OCI-LY1 (cell line): ENCODE data around the gene ERMARD.

ENCODE experiments used
- EZH2 ChIP-seq: fragments of 200-600 bp; sonication (generic), shearing (Covaris generic); IDR thresholded peaks from 2 replicates; pipeline ENCODE4 v1.8.0; 2017; ENCODE audit warnings: borderline replicate concordance, mixed run types, mild to moderate bottlenecking, antibody characterized with exemption, low read length, moderate library complexity, mixed read lengths
- TF ChIP-seq, protein P1 (sequence below): fragments of 200-600 bp; sonication (generic), shearing (Covaris generic); IDR thresholded peaks from 2 replicates; pipeline ENCODE4 v1.5.1; 2017; ENCODE audit warnings: mild to moderate bottlenecking, antibody characterized with exemption, low read length, moderate library complexity, mixed read lengths

DNA sequence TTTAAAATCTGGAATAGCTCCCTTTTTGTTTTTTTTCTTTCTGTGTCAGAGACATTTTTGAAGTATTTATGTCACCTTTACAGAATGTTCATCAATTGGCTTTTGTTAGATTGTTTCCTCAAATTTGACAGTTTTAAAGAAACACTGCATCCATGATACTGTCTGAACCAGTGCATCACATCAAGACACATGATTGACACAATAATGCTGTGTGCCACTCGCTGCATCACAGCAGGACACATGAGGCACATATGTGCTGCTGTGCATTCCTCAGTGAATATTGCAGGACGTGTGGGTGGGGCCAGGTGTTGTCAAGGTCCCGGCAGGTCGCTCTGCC is 37.4 kb downstream of the ERMARD start:
- TF ChIP-seq, protein P1, sequence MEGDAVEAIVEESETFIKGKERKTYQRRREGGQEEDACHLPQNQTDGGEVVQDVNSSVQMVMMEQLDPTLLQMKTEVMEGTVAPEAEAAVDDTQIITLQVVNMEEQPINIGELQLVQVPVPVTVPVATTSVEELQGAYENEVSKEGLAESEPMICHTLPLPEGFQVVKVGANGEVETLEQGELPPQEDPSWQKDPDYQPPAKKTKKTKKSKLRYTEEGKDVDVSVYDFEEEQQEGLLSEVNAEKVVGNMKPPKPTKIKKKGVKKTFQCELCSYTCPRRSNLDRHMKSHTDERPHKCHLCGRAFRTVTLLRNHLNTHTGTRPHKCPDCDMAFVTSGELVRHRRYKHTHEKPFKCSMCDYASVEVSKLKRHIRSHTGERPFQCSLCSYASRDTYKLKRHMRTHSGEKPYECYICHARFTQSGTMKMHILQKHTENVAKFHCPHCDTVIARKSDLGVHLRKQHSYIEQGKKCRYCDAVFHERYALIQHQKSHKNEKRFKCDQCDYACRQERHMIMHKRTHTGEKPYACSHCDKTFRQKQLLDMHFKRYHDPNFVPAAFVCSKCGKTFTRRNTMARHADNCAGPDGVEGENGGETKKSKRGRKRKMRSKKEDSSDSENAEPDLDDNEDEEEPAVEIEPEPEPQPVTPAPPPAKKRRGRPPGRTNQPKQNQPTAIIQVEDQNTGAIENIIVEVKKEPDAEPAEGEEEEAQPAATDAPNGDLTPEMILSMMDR = no peak
- no peak for TF ChIP-seq EZH2
